OCI-LY3 (cell line): Measurements from ENCODE around the gene NDST1.

Source experiments
- CTCF ChIP-seq: fragments of 200-600, 300-600 bp; sonication (generic); IDR thresholded peaks from 2 replicates; pipeline ENCODE4 v1.5.1; 2014; ENCODE audit warnings: antibody characterized with exemption, low read length, low read depth
- EZH2phosphoT487 ChIP-seq: fragments of 200-600 bp; shearing (Covaris generic); IDR thresholded peaks from 2 replicates; pipeline ENCODE4 v1.6.1; 2018; ENCODE audit warnings: antibody characterized with exemption, mixed run types, low read depth

DNA sequence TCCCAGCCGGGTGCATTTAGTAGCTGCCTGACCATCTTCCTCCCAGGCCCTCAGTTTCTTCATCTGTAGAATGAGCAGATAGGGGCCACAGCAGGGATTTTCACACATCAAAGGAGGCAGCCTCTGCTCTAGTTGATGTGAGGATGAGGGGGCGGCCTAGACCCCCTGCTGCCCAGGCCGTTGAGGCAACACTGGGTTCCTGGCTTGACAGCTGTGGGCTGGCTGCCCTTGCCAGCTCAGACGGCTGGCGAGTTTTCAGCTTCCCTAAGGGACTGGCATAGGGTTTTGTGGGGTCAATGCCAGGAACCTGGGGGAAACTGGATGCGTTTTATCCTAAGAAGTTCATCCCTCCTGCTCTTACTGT is 49.6 kb downstream of the NDST1 start:
- TF ChIP-seq CTCF (no peak), EZH2phosphoT487 (no peak)
